C4-2B (cell line): ENCODE data around the gene MEIS2.

Experiments
- H3K27ac ChIP-seq: fragments of 450-650 bp; 2 replicates; pipeline ENCODE4 v1.5.1; 2017
- ZFX ChIP-seq: fragments of 450-650 bp; IDR thresholded peaks from 2 replicates; pipeline ENCODE4 v1.6.1; 2017
- TF ChIP-seq, protein P1 (sequence below): fragments of 450-650 bp; conservative IDR thresholded peaks from 2 replicates; pipeline ENCODE4 v1.5.1; 2017; ENCODE audit warnings: mild to moderate bottlenecking

MEIS2 gene

DNA sequence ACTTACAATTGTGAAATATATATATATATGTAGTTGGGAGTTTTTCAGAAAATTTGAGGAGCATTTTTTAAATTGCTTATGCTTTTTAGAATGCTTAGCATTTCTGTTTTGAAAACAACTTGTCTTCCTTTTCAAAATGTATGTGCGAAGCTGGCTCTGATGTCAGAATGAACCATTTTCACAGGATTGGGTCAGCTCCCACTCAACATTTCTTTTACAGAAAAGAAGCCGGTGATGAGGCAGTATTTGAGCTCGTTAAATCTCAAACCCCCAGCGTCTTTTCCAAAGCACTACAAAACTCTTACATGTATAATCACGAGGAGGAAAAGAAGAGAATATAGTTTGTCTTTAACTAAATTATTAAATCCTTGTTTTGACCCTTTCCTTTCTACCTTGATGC, 225.4 kb downstream of the MEIS2 start:
- TF ChIP-seq ZFX, result no peak
- TF ChIP-seq, protein P1, sequence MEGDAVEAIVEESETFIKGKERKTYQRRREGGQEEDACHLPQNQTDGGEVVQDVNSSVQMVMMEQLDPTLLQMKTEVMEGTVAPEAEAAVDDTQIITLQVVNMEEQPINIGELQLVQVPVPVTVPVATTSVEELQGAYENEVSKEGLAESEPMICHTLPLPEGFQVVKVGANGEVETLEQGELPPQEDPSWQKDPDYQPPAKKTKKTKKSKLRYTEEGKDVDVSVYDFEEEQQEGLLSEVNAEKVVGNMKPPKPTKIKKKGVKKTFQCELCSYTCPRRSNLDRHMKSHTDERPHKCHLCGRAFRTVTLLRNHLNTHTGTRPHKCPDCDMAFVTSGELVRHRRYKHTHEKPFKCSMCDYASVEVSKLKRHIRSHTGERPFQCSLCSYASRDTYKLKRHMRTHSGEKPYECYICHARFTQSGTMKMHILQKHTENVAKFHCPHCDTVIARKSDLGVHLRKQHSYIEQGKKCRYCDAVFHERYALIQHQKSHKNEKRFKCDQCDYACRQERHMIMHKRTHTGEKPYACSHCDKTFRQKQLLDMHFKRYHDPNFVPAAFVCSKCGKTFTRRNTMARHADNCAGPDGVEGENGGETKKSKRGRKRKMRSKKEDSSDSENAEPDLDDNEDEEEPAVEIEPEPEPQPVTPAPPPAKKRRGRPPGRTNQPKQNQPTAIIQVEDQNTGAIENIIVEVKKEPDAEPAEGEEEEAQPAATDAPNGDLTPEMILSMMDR, result no peak
- H3K27ac ChIP-seq, result no peak overlapping the region

DNA sequence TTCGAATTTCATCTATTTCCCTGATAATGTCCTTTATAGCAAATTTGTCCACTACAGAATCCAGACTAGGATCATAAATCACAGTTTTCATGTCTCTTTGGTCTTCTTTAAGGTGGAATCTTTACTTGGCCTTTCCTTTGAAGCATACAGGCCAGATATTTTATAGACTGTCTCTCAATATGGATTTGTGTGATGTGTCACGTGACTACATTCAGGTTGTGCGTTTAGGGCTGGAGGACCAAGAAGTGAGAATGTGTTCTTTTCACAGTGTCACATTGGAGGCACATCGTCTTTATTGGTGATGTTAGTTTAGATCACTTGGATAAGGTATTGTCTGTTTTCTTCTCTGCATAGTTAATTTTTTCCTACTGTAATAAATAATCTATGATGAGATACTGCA, 232.9 kb downstream of the MEIS2 start:
- no peak for TF ChIP-seq ZFX
- TF ChIP-seq, protein P1, result no peak
- H3K27ac ChIP-seq, result no peak overlapping the region

DNA sequence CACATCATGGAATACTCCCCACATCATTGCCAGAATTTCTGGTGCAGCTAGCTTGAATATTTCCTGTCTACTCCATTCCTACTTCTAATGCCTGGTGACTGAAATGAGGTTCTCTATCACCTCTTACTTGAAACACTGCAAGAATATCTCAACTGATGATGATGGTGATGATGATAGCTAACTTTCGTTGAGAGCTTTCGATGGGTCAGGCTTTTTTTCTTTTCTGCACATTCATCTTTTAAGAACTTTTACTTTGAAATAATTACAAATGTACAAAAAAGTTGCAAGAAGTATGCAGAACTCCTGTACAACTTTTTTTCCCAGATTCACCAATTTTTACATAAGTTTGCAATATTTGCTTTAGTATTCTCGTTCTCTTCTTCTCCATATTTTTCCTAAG, 233.5 kb downstream of the MEIS2 start:
- TF ChIP-seq ZFX, result no peak
- TF ChIP-seq, protein P1, result no peak
- H3K27ac ChIP-seq, result no peak overlapping the region

DNA sequence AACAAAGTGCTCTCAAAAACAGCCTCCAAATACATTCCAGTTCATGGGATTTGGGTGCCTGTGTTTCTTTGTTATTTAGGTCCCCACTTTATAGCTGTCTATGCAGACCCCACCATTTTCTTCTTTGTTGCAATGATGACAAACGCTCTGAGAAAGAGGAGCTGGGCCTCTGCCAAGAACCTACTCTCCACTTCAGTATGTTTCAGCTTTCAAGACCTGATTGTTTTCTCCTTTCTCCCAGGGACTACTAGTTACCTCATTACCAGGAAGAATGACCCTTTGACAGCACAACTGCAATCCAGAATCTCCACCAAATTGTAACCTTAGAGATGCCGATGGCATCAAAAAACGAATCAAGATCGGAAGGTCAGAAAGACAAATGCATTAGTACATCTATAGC, 236.8 kb downstream of the MEIS2 start:
- TF ChIP-seq, protein P1, result no peak
- no peak for TF ChIP-seq ZFX

DNA sequence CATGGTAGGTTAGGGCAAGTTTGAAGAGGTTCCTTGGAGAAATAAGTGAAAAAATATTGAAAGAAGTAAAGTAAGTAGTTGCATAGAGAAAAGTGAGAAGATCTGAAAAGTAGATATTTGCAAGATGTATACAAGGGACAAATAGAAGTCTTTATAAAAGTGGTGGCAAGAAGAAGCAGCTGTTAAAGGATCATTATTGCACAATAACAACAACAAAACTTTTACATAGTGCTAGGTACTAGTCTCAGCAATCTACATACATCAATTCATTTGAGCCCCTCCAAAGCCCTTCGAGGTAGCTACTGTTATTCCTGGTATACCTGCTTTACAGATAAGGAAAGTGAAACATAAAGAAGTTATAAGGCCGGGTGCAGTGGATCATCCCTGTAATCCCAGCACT, 239.6 kb downstream of the MEIS2 start:
- no peak for TF ChIP-seq ZFX
- TF ChIP-seq, protein P1, result no peak
- no peak overlapping the region for H3K27ac ChIP-seq

More for the DNA sequence above, 236.8 kb downstream of the MEIS2 start:
- no peak overlapping the region for H3K27ac ChIP-seq

DNA sequence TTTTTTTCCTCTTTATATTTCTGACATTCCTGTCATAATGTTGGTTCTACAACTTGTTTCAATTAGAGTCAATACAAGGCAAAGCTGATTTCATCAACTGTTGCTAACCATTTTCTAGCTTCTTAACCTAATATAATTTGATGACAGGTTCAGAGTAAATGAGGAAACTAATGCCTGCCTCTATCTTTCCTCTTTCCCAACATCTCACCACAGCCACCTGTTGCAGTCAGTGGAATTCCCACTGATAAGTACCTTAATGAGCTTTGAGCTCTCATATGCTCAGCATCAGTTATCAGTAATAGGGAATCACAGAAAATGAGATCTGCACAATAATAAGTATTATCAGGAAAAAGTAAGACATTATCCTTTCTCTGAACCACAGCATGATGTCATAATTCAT, 241.9 kb downstream of the MEIS2 start:
- no peak overlapping the region for H3K27ac ChIP-seq
- TF ChIP-seq, protein P1, result no peak
- no peak for TF ChIP-seq ZFX

DNA sequence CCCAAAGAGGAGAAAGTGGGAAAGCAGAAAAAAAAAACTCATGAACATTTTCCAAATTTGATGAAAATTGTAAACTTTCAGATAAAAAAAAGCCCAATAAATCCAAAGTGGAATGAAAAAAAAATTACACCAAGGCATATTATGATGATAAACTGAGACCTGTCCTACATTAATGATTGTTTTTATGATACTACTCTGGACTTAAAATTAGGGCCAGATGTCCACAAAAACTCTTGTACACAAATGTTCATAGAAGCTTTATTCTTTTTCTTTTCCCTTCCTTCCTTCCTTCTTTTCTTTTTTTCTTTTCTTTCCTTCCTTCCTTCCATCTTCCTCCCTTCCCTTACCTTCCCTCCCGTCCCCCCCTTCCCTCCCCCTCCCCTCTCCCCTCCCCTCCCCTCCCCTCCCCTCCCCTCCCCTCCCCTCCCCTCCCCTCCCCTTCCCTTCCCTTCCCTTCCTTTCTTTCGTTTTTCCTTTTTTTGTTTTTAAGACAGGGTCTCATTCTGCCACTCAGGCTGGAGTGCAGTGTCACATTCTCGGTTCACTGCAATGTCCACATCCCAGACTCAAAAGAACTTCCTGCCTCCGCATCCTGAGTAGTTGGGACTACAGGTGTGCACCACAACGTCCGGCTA, 243.9 kb downstream of the MEIS2 start:
- TF ChIP-seq ZFX, result no peak
- TF ChIP-seq, protein P1, result no peak
- H3K27ac ChIP-seq, result no peak overlapping the region
